Measurements from ENCODE around the gene PRR13. TPM values are rescaled to one million over a fixed set of nuclear protein-coding genes. Genes with fewer than 3 reads are reported as not detected.
A peak's percentile ranks its signal among the peaks of the same experiment; 100 is the strongest.

Gene PRR13
- total RNA-seq, 1 experiment from 2014 or later = 180 TPM

DNA sequence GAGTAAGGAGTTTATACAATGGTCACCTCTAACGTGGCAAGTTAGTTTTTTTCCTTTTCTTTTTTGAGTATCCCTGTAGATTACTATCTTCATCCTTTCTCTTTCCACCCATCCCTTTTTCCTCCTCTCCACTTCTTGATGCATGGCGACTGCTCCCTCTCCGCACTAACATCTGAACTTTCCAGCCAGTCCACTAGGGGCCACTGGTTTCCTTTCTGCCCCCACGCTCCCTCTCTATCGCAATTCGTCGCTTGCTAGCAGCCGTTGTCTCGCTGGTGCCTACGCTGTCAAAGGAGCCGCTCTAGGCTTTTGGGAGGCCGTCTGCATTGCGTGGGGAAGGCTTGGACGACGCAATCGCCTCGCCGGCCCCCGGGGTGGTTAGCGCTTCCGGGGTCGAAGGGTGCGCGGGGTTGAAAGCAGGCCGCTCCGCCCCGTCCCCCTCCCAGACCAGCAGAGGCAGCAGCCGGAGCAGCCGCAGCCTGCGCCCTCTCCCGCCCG is 10.2 kb downstream of the PRR13 start, which contains the start of gene PCBP2:
Gene PCBP2, plus strand, starts transcription at position 442 of the 498 bp plus-strand sequence. CDS start 2,699 bp downstream, outside the sequence.
- Histone ChIP-seq H3K27ac (ENCODE audit: low read depth, low read length, poor library complexity, severe bottlenecking) (peak within 1 kb of the TSS; percentile 99), H3K27me3 (replicated peaks; ENCODE audit: insufficient read depth, low read depth, low read length, poor library complexity) (no peaks in the 10 kb centered on the region), H3K36me3 (ENCODE audit: insufficient read depth, low read length, poor library complexity, severe bottlenecking) (peaks cover 33% of the 10 kb centered on the region), H3K4me3 (ENCODE audit: low read depth, low read length, poor library complexity, severe bottlenecking) (peak within 1 kb of the TSS; percentile 94), H3K4me1 (ENCODE audit: insufficient read depth, low read length, poor library complexity, severe bottlenecking) (peaks cover 18% of the 10 kb centered on the region), H3K9me3 (ENCODE audit: low read depth, low read length, poor library complexity, severe bottlenecking) (no peaks in the 10 kb centered on the region)
- CTCF ChIA-PET = interaction anchor here (0.8 to 1.3 kb wide), 2 partner anchors 22 to 99 kb away, joined by 3 to 7 read pairs; no protein-coding TSS in a partner anchor
- peak; percentile 100 for DNase-seq (ENCODE audit: low spot score)
- intact Hi-C loops (cut with micrococcal nuclease; ENCODE audit: unreplicated experiment) = no loop called here
- BruUV-seq (replicated peaks) = no TSS peak
- POLR2A ChIA-PET (ENCODE audit: low non-redundant PET) = interaction anchor here (0.6 kb wide), 1 partner anchor 10 kb away, joined by 3 read pairs; the partner anchor contains the start of gene PRR13
- TF ChIP-seq, protein P1, sequence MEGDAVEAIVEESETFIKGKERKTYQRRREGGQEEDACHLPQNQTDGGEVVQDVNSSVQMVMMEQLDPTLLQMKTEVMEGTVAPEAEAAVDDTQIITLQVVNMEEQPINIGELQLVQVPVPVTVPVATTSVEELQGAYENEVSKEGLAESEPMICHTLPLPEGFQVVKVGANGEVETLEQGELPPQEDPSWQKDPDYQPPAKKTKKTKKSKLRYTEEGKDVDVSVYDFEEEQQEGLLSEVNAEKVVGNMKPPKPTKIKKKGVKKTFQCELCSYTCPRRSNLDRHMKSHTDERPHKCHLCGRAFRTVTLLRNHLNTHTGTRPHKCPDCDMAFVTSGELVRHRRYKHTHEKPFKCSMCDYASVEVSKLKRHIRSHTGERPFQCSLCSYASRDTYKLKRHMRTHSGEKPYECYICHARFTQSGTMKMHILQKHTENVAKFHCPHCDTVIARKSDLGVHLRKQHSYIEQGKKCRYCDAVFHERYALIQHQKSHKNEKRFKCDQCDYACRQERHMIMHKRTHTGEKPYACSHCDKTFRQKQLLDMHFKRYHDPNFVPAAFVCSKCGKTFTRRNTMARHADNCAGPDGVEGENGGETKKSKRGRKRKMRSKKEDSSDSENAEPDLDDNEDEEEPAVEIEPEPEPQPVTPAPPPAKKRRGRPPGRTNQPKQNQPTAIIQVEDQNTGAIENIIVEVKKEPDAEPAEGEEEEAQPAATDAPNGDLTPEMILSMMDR (conservative IDR thresholded peaks at IDR 0.05; ENCODE audit: low read depth, low read length) = peak; percentile 97
- no peak for TF ChIP-seq EZH2 (IDR thresholded peaks at IDR 0.05; ENCODE audit: borderline replicate concordance, low read depth, low read length, poor library complexity, severe bottlenecking)

DNA sequence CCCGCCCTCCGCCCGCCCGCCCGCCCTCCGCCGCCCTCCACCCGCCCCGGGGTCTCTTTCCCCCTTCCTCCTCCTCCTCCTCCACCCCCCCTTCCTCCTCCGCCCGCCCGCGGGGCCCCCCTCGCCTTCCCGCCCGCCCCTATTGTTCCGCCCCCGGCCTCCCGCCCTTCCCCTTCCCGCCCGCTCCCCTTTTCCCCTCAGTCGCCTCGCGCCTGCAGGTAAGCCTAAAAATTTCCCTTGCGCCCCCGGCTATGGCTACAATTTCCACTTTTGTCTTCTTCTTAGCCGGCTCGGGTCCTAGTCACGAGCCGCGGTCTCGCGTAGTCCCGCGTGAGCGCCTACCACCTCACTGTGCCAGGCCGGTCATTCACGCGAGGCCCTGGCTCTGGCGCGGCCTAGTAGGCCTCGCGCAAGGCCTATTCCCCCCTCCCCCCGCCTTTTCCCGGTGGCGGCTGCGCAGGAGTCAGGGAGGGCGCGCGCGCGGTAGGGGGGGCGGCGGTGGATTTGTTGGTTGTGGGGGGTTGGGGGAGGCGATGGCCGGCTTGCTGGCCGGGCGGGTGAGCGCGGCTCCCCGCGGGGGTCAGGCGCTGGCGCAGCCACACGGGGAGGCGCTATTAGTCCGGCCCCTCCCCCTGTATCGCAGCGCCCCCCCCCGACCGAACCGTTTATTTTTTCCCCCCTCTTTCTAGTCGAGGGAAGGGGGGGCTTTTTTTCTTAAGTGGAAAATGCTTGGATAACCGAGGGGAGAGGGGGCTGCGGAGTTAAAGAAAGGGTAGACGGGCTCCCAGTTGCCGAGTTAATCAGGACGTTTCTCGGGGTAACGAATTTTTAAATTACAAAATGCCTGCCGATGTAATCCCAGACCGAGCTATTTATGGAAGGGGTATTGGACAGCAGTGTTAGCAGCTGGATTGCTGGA is 10.9 kb downstream of the PRR13 start:
- peak overlapping the region; percentile 94 for H3K4me3 ChIP-seq (ENCODE audit: low read depth, low read length, poor library complexity, severe bottlenecking)
- H3K36me3 ChIP-seq (ENCODE audit: insufficient read depth, low read length, poor library complexity, severe bottlenecking) = peaks cover 40% of the 10 kb centered on the region
- H3K9me3 ChIP-seq (ENCODE audit: low read depth, low read length, poor library complexity, severe bottlenecking) = no peaks in the 10 kb centered on the region
- no TSS peak for BruUV-seq (replicated peaks)
- H3K4me1 ChIP-seq (ENCODE audit: insufficient read depth, low read length, poor library complexity, severe bottlenecking) = peaks cover 18% of the 10 kb centered on the region
- H3K27ac ChIP-seq (ENCODE audit: low read depth, low read length, poor library complexity, severe bottlenecking) = peak overlapping the region; percentile 99
- ChIA-PET POLR2A (ENCODE audit: low non-redundant PET) (no interaction called here), CTCF (no interaction called here)
- TF ChIP-seq EZH2 (IDR thresholded peaks at IDR 0.05; ENCODE audit: borderline replicate concordance, low read depth, low read length, poor library complexity, severe bottlenecking) = no peak
- TF ChIP-seq, protein P1 (conservative IDR thresholded peaks at IDR 0.05; ENCODE audit: low read depth, low read length) = peak; percentile 55
- no peaks in the 10 kb centered on the region for H3K27me3 ChIP-seq (replicated peaks; ENCODE audit: insufficient read depth, low read depth, low read length, poor library complexity)
- DNase-seq (ENCODE audit: low spot score) = peak; percentile 84
- intact Hi-C loops (cut with micrococcal nuclease; ENCODE audit: unreplicated experiment) = no loop called here

DNA sequence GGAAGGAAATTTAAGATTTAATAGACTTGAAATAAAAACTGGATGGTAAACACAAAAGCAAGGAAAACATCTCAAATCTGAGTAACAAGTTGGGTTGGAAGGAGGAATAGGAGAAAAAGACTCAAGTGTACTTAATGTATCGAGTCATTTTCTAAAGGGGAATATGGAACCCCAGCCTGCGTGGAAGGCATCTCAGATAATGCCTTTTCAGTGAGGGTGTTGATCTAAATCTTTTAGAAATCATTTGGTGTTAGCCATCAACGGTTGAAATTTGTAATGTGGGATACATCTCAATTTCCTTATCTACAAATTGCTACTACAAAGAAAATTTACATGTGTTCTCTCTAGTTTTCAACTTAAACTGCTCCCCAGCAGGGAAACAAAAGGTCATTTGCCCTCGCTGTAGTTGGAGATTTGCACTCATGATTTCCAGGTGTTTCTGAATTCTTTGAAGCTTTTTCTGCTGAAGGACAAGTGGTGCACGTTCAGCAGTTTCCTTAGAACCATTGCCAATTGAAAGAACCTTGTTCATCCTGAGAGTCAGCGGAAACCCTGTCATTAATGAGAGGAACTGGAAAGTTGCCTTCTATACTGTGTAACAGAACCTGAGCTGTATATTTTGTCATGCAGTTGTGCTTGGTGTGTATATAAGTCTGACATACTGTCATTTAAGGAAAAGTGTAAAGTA is 12.6 kb downstream of the PRR13 start:
- Histone ChIP-seq H3K4me3 (ENCODE audit: low read depth, low read length, poor library complexity, severe bottlenecking) (peak overlapping the region; percentile 94), H3K9me3 (ENCODE audit: low read depth, low read length, poor library complexity, severe bottlenecking) (no peaks in the 10 kb centered on the region), H3K27ac (ENCODE audit: low read depth, low read length, poor library complexity, severe bottlenecking) (no peak overlapping the region), H3K36me3 (ENCODE audit: insufficient read depth, low read length, poor library complexity, severe bottlenecking) (peaks cover 57% of the 10 kb centered on the region), H3K4me1 (ENCODE audit: insufficient read depth, low read length, poor library complexity, severe bottlenecking) (peaks cover 18% of the 10 kb centered on the region), H3K27me3 (replicated peaks; ENCODE audit: insufficient read depth, low read depth, low read length, poor library complexity) (no peaks in the 10 kb centered on the region)
- no TSS peak for BruUV-seq (replicated peaks)
- intact Hi-C loops (cut with micrococcal nuclease; ENCODE audit: unreplicated experiment) = no loop called here
- no peak for DNase-seq (ENCODE audit: low spot score)
- ChIA-PET CTCF (no interaction called here), POLR2A (ENCODE audit: low non-redundant PET) (no interaction called here)
- TF ChIP-seq, protein P1 (conservative IDR thresholded peaks at IDR 0.05; ENCODE audit: low read depth, low read length) = no peak
- TF ChIP-seq EZH2 (IDR thresholded peaks at IDR 0.05; ENCODE audit: borderline replicate concordance, low read depth, low read length, poor library complexity, severe bottlenecking) = no peak

Measured in A673 (cell line).